Mesenchymal stem cell (in vitro differentiated cells and primary cell): ENCODE measurements around the gene LRRC36.
A peak's percentile ranks its signal among the peaks of the same experiment; 100 is the strongest.

Experiments used
- DNase-seq: peaks from one replicate; pipeline ENCODE4 v3.0.0-alpha.2; 2013
- H2AFZ ChIP-seq: one replicate; pipeline ENCODE4 v1.6.1; 2013; ENCODE audit warnings: low read depth, mild to moderate bottlenecking, control low read depth, inconsistent platforms, low read length, moderate library complexity
- H2AK5ac ChIP-seq: 2 replicates; pipeline ENCODE4 v1.6.1; 2013; ENCODE audit warnings: low read length, moderate library complexity, mild to moderate bottlenecking, inconsistent platforms; ENCODE audit not compliant: severe bottlenecking
- H2BK120ac ChIP-seq: one replicate; pipeline ENCODE4 v1.6.1; 2013; ENCODE audit warnings: low read depth, mild to moderate bottlenecking, inconsistent platforms, low read length, moderate library complexity
- H2BK12ac ChIP-seq, 2 experiments: one replicate each; pipeline ENCODE4 v1.6.1; 2013; ENCODE audit warnings: inconsistent platforms in 2 of 2, low read length in 2 of 2, mild to moderate bottlenecking in 2 of 2, moderate library complexity in 2 of 2, control low read depth in 1 of 2
- H2BK15ac ChIP-seq: one replicate; pipeline ENCODE4 v1.6.1; 2013; ENCODE audit warnings: mild to moderate bottlenecking, low read depth, inconsistent platforms; ENCODE audit not compliant: poor library complexity, severe bottlenecking
- H2BK5ac ChIP-seq: 2 replicates; pipeline ENCODE4 v1.6.1; 2013; ENCODE audit warnings: low read depth, mild to moderate bottlenecking, low read length, control low read depth, inconsistent platforms; ENCODE audit not compliant: poor library complexity, severe bottlenecking
- H3K14ac ChIP-seq, 2 experiments: one replicate each; pipeline ENCODE4 v1.6.1; 2013; ENCODE audit warnings: inconsistent platforms in 2 of 2, low read length in 2 of 2, control low read depth in 1 of 2, mild to moderate bottlenecking in 1 of 2, moderate library complexity in 1 of 2
- H3K18ac ChIP-seq, 2 experiments: one replicate each; pipeline ENCODE4 v1.6.1; 2013; ENCODE audit warnings: inconsistent platforms in 2 of 2, low read length in 2 of 2, control low read depth in 1 of 2, low read depth in 1 of 2, mild to moderate bottlenecking in 1 of 2
- H3K23ac ChIP-seq, 2 experiments: one replicate each; pipeline ENCODE4 v1.6.1; 2013; ENCODE audit warnings: inconsistent platforms in 2 of 2, low read length in 2 of 2, mild to moderate bottlenecking in 2 of 2, moderate library complexity in 2 of 2, control low read depth in 1 of 2
- H3K27ac ChIP-seq: 2 replicates; pipeline ENCODE4 v1.5.1; 2013; ENCODE audit warnings: mild to moderate bottlenecking, moderate library complexity, low read length, control low read depth, inconsistent platforms; ENCODE audit not compliant: poor library complexity, severe bottlenecking
- H3K27me3 ChIP-seq, 2 experiments: 2 replicates each; pipeline versions ENCODE4 v1.6.1 to v1.7.0; 2013; ENCODE audit warnings: low read length in 2 of 2, mild to moderate bottlenecking in 2 of 2, moderate library complexity in 2 of 2, control low read depth in 1 of 2, inconsistent platforms in 1 of 2; ENCODE audit not compliant: control insufficient read depth in 1 of 2, insufficient read depth in 1 of 2
- H3K36me3 ChIP-seq, 2 experiments: 2 replicates each; pipeline versions ENCODE4 v1.6.1 to v1.7.0; 2013; ENCODE audit warnings: low read length in 2 of 2, control low read depth in 1 of 2, inconsistent platforms in 1 of 2, low read depth in 1 of 2, mild to moderate bottlenecking in 1 of 2; ENCODE audit not compliant: insufficient read depth in 2 of 2, control insufficient read depth in 1 of 2
- H3K4ac ChIP-seq, 2 experiments: one replicate each; pipeline ENCODE4 v1.6.1; 2013; ENCODE audit warnings: inconsistent platforms in 2 of 2, low read length in 2 of 2, mild to moderate bottlenecking in 2 of 2, moderate library complexity in 2 of 2, control low read depth in 1 of 2, low read depth in 1 of 2
- H3K4me1 ChIP-seq: 2 replicates; pipeline ENCODE4 v1.6.1; 2013; ENCODE audit warnings: low read depth, low read length, control low read depth; ENCODE audit not compliant: control insufficient read depth, insufficient read depth
- H3K4me2 ChIP-seq: 2 replicates; pipeline ENCODE4 v1.6.1; 2013; ENCODE audit warnings: low read length, mild to moderate bottlenecking, inconsistent platforms; ENCODE audit not compliant: poor library complexity, severe bottlenecking
- H3K4me3 ChIP-seq, 2 experiments: 2 replicates each; pipeline versions ENCODE4 v1.5.1 to v1.7.0; 2013; ENCODE audit warnings: low read length in 2 of 2, mild to moderate bottlenecking in 2 of 2, control low read depth in 1 of 2, low read depth in 1 of 2; ENCODE audit not compliant: insufficient read depth in 1 of 2
- H3K79me1 ChIP-seq: replicated peaks from 2 replicates; pipeline ENCODE4 v1.6.1; 2013; ENCODE audit warnings: mild to moderate bottlenecking, control low read depth, low read length, inconsistent platforms; ENCODE audit not compliant: poor library complexity, severe bottlenecking
- H3K9ac ChIP-seq: 2 replicates; pipeline ENCODE4 v1.7.0; 2013; ENCODE audit warnings: mild to moderate bottlenecking, low read length, moderate library complexity
- H3K9me3 ChIP-seq: 2 replicates; pipeline ENCODE4 v1.7.0; 2013; ENCODE audit warnings: mild to moderate bottlenecking, low read length; ENCODE audit not compliant: control insufficient read depth
- H4K8ac ChIP-seq: one replicate; pipeline ENCODE4 v1.6.1; 2013; ENCODE audit warnings: inconsistent platforms, mild to moderate bottlenecking, low read length, moderate library complexity
- H4K91ac ChIP-seq: one replicate; pipeline ENCODE4 v1.6.1; 2013; ENCODE audit warnings: mild to moderate bottlenecking, low read length, inconsistent platforms
- WGBS: methylation state at CpG from one replicate; pipeline ENCODE4 v1.1.7; 2013; ENCODE audit warnings: mixed read lengths; 5-methylcytosine and 5-hydroxymethylcytosine counted together

LRRC36 gene

GRCh38 chr16:67391424-67392300 lies 65.0 kb downstream of the LRRC36 start:
- Histone ChIP-seq H3K9ac (peak overlapping the region; percentile 85), H3K23ac (no peak overlapping the region), H2AK5ac (no peak overlapping the region), H2BK15ac (no peak overlapping the region), H3K4ac (no peak overlapping the region), H3K9me3 (no peaks in the 10 kb centered on the region), H2BK12ac (peak overlapping the region in 1 of 2 experiments; percentile 29), H3K27ac (no peak overlapping the region), H2BK5ac (no peak overlapping the region), H3K4me3 (no peak overlapping the region), H3K27me3 (peaks cover 34 to 74% of the 10 kb centered on the region in 2 experiments), H3K79me1 (no peaks in the 10 kb centered on the region), H3K4me1 (peaks cover 38% of the 10 kb centered on the region), H2BK120ac (no peak overlapping the region), H3K14ac (peak overlapping the region in 1 of 2 experiments; percentile 31), H4K8ac (no peak overlapping the region), H4K91ac (no peak overlapping the region), H2AFZ (no peak overlapping the region), H3K36me3 (no peaks in the 10 kb centered on the region), H3K18ac (no peak overlapping the region), H3K4me2 (no peak overlapping the region)
- WGBS, result 85% methylated on average over 14 of the region's 15 CpGs
- peak; percentile 18 for DNase-seq

GRCh38 chr16:67392301-67393059 lies 65.9 kb downstream of the LRRC36 start:
- Histone ChIP-seq H3K36me3 (no peaks in the 10 kb centered on the region), H4K8ac (peak overlapping the region; percentile 39), H4K91ac (no peak overlapping the region), H2BK120ac (no peak overlapping the region), H3K23ac (no peak overlapping the region), H2BK12ac (peak overlapping the region; percentile 14 to 83), H3K79me1 (no peaks in the 10 kb centered on the region), H2BK5ac (no peak overlapping the region), H2AK5ac (no peak overlapping the region), H3K18ac (peak overlapping the region in 1 of 2 experiments; percentile 38), H3K27me3 (peaks cover 26 to 71% of the 10 kb centered on the region in 2 experiments), H3K4me2 (no peak overlapping the region), H2AFZ (no peak overlapping the region), H3K9me3 (no peaks in the 10 kb centered on the region), H3K14ac (peak overlapping the region in 1 of 2 experiments; percentile 53), H3K9ac (peak overlapping the region; percentile 85), H3K4ac (no peak overlapping the region), H2BK15ac (no peak overlapping the region), H3K4me1 (peaks cover 42% of the 10 kb centered on the region), H3K4me3 (peak overlapping the region in 1 of 2 experiments; percentile 74), H3K27ac (no peak overlapping the region)
- no peak for DNase-seq
- WGBS, result 93% methylated on average over 18 of the region's 18 CpGs

- H3K36me3 ChIP-seq, result no peaks in the 10 kb centered on the region
- H3K23ac ChIP-seq, result peak within 1 kb of the TSS in 1 of 2 experiments; percentile 34
- peak within 1 kb of the TSS in 1 of 2 experiments; percentile 74 for H3K4me3 ChIP-seq
- H2BK120ac ChIP-seq, result no peak within 1 kb of the TSS
- H2AFZ ChIP-seq, result no peak within 1 kb of the TSS
- peak within 1 kb of the TSS; percentile 47 for H3K4me2 ChIP-seq
- WGBS, result 7% methylated on average over 53 of the region's 56 CpGs
- peak within 1 kb of the TSS; percentile 58 for H4K8ac ChIP-seq
- no peaks in the 10 kb centered on the region for H3K9me3 ChIP-seq
- peak within 1 kb of the TSS; percentile 12 for H2BK15ac ChIP-seq
- peak within 1 kb of the TSS; percentile 9 for H4K91ac ChIP-seq
- no peak within 1 kb of the TSS for H3K27ac ChIP-seq
- no peak within 1 kb of the TSS for H3K4ac ChIP-seq
- peak within 1 kb of the TSS; percentile 14 to 83 for H2BK12ac ChIP-seq
- H3K27me3 ChIP-seq, result peaks cover 19 to 69% of the 10 kb centered on the region in 2 experiments
- no peaks in the 10 kb centered on the region for H3K79me1 ChIP-seq
- H2BK5ac ChIP-seq, result no peak within 1 kb of the TSS
- no peak within 1 kb of the TSS for H2AK5ac ChIP-seq
- H3K14ac ChIP-seq, result peak within 1 kb of the TSS in 1 of 2 experiments; percentile 53
- peak within 1 kb of the TSS; percentile 34 to 38 for H3K18ac ChIP-seq
- DNase-seq, result peak; percentile 92
- peak within 1 kb of the TSS; percentile 85 for H3K9ac ChIP-seq
- H3K4me1 ChIP-seq, result peaks cover 42% of the 10 kb centered on the region
Observed at GRCh38 chr16:67393111-67393787, 66.6 kb downstream of the LRRC36 start, which contains the start of gene TPPP3. Gene TPPP3 (minus strand): TSS chr16:67393498. CDS start chr16:67391111, 2,387 bp downstream.
